Stimulated activated CD4-positive, alpha-beta T cell treated with anti-CD3 and anti-CD28 coated beads, TNF-alpha, amount 100 ng/mL, for 24 hours (primary cell): ENCODE results near the gene SAP25.
A peak's percentile ranks its signal among the peaks of the same experiment; 100 is the strongest.

Source experiments
- DNase-seq, 3 experiments: peaks; one replicate each; pipeline ENCODE4 v3.0.0-alpha.2; 2020; ENCODE audit warnings: low read depth in 3 of 3

Gene SAP25

DNA sequence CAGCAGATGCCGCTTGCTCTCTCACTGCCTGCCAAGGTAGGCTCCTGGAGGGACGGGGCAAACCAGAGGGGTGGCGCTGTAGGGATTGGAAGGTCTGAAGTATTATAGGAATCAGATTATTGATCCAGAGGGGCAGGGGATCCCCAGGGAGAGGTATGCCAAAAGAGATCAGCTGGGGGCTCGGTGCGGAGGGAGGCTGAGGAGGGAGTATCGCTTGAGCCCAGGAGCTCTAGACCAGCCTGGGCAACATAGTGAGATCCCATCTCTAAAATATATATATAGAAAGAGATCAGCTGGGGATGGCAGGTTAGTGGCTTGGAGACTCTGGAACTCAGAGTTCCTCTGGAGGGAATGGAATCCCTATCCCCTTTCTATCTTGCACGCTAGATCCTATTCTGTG lies 21.5 kb upstream of the SAP25 start:
- DNase-seq = no peak

- DNase-seq = no peak
Observed at GRCh38 chr7:100591596-100591995, 17.9 kb upstream of the SAP25 start.

GRCh38 chr7:100590077-100590737 lies 16.5 kb upstream of the SAP25 start:
- no peak for DNase-seq

- DNase-seq = no peak
Observed at GRCh38 chr7:100589341-100589947, 15.7 kb upstream of the SAP25 start.

- DNase-seq = no peak
Observed at GRCh38 chr7:100588438-100588837, 14.7 kb upstream of the SAP25 start.

- DNase-seq = peak; percentile 98 to 99 (median 99)
Observed at GRCh38 chr7:100586266-100587025, 12.7 kb upstream of the SAP25 start, which contains the start of gene FBXO24. TSS of gene FBXO24 (plus strand) at chr7:100586328. CDS start at chr7:100586626, 298 bp downstream.

DNA sequence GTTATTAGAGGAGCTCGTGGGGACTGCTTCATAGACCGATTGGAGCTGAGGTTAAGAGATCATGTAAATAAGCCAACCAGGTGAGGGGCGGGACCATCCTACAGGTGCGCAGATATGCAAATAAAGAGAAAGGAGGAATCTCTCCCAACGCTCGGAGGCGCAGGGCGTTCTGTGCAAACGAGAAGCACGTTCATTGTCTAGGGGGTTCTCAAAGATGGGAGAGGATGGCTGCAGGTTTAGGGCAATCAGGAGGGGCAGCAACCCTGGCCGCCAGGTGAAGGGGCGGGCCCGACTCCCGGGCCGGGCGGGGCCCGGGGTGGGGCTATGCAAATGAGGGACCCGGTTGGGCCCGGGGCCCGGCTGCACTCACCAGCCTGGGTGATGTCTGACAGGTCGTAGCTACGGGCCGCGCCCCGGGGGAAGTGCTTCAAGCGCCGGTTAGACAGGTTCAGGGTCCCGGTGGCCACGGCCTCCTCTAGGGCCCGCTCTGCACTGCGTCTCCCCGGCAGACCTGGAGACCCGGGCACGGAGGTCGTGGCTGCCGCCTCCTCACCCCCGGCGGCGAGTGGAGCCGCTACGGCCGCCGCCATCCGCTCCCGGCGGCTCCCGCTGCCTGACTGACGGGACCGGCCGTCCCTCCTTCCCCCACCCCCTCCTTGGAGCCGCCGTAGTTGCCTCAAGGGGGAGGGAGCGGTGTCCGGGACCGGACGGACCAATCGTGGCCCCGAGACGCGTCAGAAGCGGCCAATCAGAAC lies 12.0 kb upstream of the SAP25 start, which contains the start of gene LRCH4:
TSS of gene LRCH4 (minus strand) at position 619 of the 755 bp plus-strand sequence. CDS start at position 590, 29 bp downstream.
- DNase-seq = peak in 1 of 3 experiments; percentile 56

DNA sequence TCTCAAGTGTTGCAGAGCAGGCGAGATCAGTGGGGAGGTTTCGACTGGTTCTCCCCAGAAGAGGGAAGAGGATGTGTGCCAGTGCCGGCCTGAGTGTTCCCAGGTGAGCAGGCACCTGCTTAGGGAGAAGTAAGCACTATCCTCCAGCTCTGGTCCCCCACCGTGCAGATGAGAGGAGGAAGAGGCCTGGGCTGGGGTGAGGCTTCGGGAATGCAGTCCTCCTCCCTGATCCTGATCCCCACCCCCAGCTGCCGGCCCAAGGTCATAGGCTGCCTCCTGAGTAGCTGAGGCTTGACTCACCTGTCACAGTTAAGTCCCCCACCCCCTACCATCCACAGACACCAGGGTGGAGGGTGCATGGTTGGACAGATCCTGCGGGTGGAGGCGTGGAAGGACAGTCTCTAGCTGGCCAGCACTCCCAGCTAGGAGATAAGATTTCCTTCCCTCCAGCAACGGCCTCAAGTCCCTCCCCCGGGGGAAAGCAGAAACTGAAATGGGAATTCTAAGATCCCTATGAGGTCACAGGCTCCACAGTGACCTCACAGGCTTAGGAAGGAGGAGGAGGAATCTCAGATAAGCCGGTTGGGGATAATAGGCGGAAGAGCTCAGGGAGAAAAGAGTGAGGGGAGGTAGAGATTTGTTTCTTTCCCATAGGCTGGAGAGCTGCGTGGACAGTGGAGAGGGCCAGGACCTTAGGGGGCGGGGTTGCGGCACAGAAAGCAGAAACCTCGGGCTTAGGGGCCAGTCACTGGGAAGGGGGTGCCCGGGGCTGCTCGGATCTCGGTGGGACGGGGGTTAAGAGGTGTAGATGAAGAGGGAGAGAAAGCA lies 11.2 kb upstream of the SAP25 start:
- no peak for DNase-seq

GRCh38 chr7:100584054-100584682 lies 10.5 kb upstream of the SAP25 start:
- no peak for DNase-seq

DNA sequence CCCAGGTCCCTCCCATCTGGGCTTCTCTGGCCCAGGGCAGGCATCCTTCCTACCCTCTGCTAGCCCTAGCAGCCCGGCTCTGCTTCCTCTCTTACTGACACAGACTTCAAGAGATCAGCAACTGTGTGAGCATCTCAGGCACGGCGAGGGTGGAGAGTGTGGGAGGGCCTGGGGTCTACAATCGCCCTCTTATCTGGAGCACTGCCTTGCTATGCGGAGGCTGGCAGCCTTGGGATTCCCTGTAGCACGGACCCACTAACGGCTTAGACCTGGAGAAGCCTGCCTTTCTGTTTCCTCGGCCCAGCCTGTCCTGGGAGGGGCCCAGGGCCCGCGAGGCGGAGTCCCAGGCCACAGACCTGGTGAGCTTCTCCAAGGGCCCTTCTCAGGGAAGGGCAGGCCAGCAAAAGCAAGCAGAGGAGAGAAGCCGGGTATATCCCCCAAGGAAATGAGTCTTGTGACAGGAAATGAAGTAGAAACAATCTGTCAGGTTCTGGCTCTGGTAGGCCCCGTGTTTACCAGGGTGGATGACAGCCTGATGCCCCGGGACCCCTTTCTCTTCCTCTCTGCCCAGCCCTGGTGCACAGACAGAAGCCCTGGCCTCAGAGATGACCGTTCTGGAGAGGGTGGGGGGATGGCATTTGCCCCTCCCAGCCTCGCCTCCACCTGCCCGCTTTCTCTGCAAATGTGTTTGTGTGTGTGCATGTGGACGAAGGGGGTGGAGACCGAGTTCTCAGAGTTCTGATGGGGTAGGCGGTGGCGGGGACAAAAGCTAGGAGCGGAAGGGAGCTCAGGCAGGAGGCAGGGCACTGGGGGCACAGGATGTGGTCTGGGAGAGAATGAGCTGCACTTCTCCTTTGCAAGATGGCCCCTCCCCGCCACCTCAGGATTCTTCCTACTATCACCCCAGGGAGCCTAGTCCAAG lies 9.7 kb upstream of the SAP25 start:
- peak in 1 of 3 experiments; percentile 78 for DNase-seq

GRCh38 chr7:100582650-100583049 lies 8.9 kb upstream of the SAP25 start:
- DNase-seq = no peak

DNA sequence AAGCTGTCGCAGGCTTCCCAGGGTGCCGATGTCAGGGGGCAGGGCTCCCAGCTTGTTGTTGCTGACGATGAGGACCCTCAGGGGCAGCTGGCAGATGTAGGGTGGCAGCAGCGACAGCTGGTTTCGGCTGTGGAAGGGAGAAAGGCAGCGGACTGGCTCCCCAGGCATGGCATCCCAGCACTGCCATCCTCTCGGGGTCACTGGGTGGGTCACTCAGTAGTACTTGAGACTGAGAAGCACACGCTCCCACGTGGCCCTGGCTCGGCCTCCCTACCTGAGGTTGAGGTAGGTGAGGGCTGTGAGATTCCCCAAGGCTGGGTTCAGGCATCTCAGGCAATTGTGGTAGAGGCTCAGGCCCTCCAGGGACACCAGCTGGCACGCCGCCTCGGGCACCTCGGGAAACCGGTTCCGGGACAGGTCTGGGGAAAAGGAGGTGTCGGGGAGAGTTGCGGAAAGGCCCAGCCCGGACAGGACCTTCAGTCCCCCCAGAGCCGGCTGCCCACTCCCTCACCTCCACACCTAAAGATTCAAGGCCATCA lies 8.4 kb upstream of the SAP25 start:
- no peak for DNase-seq

GRCh38 chr7:100580466-100581283 lies 7.0 kb upstream of the SAP25 start:
- no peak for DNase-seq

DNA sequence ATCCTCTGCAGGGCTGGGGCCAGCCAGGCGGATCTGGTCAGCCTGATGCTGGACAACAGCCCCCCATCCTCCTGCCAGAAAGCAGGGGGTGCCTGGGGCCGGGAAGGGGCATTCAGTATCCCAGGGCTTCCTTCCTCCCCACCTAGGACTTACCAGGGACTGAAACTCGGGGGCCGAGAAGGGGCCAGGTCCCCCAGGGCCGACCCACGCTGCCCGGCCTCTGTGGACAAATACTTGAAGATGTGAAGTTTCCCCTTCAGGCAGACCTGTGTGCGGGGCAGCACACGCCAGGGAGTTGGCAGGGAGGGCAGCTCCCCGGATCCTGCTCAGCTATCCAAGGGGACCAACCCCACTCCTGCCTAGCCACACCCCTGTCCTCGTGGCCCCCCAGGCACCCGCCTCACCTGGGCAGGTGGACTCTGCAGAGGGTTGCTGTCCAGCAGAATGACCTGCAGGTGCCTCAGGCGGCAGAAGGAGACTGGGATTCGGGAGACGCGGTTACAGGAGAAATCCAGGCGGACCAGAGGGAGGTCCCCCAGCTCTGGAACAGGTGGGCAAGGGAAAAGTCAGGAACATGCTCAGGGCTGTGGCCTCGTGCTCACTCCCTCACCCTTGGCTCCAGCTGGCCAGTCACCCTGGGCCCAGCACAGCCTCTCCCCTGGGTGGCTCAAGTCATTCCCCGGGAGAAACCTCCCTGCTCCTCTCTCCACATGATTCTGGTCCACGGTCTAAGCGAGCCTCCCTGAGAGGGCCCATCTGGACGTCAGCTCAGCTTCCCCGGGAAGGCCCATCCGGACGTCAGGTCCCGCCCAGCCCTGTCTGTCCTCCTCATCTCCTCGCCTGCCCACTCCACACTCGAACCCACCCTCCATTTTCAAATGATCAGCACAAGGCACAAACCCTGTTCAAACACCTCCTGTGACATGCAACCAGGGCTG lies 4.8 kb upstream of the SAP25 start:
- DNase-seq = no peak

DNA sequence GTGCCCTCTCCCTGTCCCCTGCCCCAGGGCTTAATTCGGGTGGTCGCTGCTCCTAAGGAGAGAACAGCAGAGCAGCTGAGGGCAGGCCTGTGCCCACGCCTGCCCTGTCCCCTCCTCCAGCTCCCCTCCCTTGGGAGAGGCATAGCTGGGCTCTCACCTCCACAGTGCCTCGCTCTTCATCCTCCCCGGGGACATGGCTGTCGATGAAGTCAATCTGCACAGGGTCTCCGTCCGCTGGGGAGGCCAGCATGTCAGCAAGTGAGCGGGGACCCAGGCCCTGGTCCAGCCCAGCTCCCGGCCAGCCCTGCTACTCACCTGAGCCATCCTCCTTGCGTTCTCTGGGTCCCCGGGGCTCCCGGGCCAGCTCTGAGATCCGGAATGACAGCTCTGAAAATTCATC lies 3.8 kb upstream of the SAP25 start:
- DNase-seq = no peak

DNA sequence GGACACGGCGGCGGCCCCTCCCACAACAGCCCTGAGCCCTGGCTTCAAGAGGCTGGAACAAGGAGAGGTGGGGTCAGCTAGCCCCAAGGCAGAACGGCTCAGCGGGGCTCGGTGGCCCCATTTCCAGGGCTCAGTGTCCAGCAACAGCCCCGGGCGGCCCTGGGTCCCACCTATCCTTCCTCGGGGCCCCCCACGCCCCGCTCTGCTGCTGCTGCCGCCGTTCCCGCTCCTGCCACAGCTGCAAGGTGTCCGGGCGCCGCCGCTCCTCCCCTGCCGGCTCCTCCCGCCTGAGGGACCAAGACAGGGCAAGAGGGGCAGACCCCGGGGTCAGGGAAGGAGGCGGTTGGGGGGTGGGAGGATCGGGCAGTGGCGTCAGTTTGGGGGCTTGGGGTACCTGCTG lies 3.4 kb upstream of the SAP25 start:
- no peak for DNase-seq

- no peak for DNase-seq
Observed at GRCh38 chr7:100576384-100576993, 2.8 kb upstream of the SAP25 start.
